Neutrophil (primary cell): Measurements from ENCODE around the gene JMJD1C.

Experiments used
- H3K27ac ChIP-seq: fragments of 200-600 bp; sonication (generic); 2 replicates; pipeline ENCODE4 v1.5.1; 2016; ENCODE audit warnings: mild to moderate bottlenecking, moderate library complexity
- H3K27me3 ChIP-seq: fragments of 200-600 bp; sonication (generic); 2 replicates; pipeline ENCODE4 v1.6.0; 2016; ENCODE audit warnings: mild to moderate bottlenecking
- H3K36me3 ChIP-seq: fragments of 200-600 bp; sonication (generic); 2 replicates; pipeline ENCODE4 v1.5.1; 2017
- H3K4me1 ChIP-seq, 2 experiments: fragments of 200-600 bp in 1 of 2; sonication (generic) in 1 of 2; 1 replicate in 1 of 2; 2 replicates in 1 of 2; pipeline versions ENCODE4 v1.5.1 to v1.6.1; 2013 to 2016; ENCODE audit warnings: low read depth in 1 of 2, low read length in 1 of 2, mild to moderate bottlenecking in 1 of 2, moderate library complexity in 1 of 2; ENCODE audit not compliant: control insufficient read depth in 1 of 2, insufficient read depth in 1 of 2
- H3K4me3 ChIP-seq, 2 experiments: fragments of 200-600 bp in 1 of 2; sonication (generic) in 1 of 2; 1 replicate in 1 of 2; 2 replicates in 1 of 2; pipeline ENCODE4 v1.5.1; 2013 to 2016; ENCODE audit warnings: low read depth in 1 of 2, low read length in 1 of 2, mild to moderate bottlenecking in 1 of 2, moderate library complexity in 1 of 2
- H3K9me3 ChIP-seq: fragments of 200-600 bp; sonication (generic); 2 replicates; pipeline ENCODE4 v1.5.1; 2016
- CTCF ChIP-seq: fragments of 200-600 bp; sonication (generic); IDR thresholded peaks from 2 replicates; pipeline ENCODE4 v1.5.1; 2016; ENCODE audit warnings: antibody characterized with exemption

The JMJD1C gene

GRCh38 chr10:63171926-63172325, 293.9 kb downstream of the JMJD1C start:
- no peak for TF ChIP-seq CTCF
- Histone ChIP-seq H3K4me3 (no peak overlapping the region), H3K4me1 (no peaks in the 10 kb centered on the region), H3K9me3 (no peaks in the 10 kb centered on the region), H3K27me3 (no peaks in the 10 kb centered on the region), H3K27ac (no peak overlapping the region), H3K36me3 (peaks cover 98% of the 10 kb centered on the region)

- Histone ChIP-seq H3K27me3 (no peaks in the 10 kb centered on the region), H3K36me3 (peaks cover 98% of the 10 kb centered on the region), H3K9me3 (no peaks in the 10 kb centered on the region), H3K4me1 (no peaks in the 10 kb centered on the region), H3K27ac (no peak overlapping the region), H3K4me3 (no peak overlapping the region)
- TF ChIP-seq CTCF, result no peak
Measured at GRCh38 chr10:63171255-63171855, 294.4 kb downstream of the JMJD1C start.

GRCh38 chr10:63169624-63170023, 296.2 kb downstream of the JMJD1C start:
- TF ChIP-seq CTCF, result no peak
- Histone ChIP-seq H3K27ac (no peak overlapping the region), H3K9me3 (no peaks in the 10 kb centered on the region), H3K36me3 (peaks cover 96% of the 10 kb centered on the region), H3K27me3 (no peaks in the 10 kb centered on the region), H3K4me3 (no peak overlapping the region), H3K4me1 (peaks cover under 1% of the 10 kb centered on the region in 2 experiments)

- no peak for TF ChIP-seq CTCF
- Histone ChIP-seq H3K4me1 (peaks cover 7% of the 10 kb centered on the region in 2 experiments), H3K27me3 (no peaks in the 10 kb centered on the region), H3K36me3 (peaks cover 96% of the 10 kb centered on the region), H3K9me3 (no peaks in the 10 kb centered on the region), H3K27ac (no peak overlapping the region), H3K4me3 (no peak overlapping the region)
Measured at GRCh38 chr10:63168821-63169462, 296.8 kb downstream of the JMJD1C start.

GRCh38 chr10:63166742-63167258, 299.0 kb downstream of the JMJD1C start:
- H3K9me3 ChIP-seq, result no peaks in the 10 kb centered on the region
- no peak overlapping the region for H3K4me3 ChIP-seq
- no peak overlapping the region for H3K27ac ChIP-seq
- H3K27me3 ChIP-seq, result no peaks in the 10 kb centered on the region
- TF ChIP-seq CTCF, result peak; percentile 66
- peaks cover 10 to 12% of the 10 kb centered on the region in 2 experiments for H3K4me1 ChIP-seq
- H3K36me3 ChIP-seq, result peaks cover 93% of the 10 kb centered on the region
